ENCODE measurements around the gene PREX1. TPM values are rescaled to one million over a fixed set of nuclear protein-coding genes. Genes with fewer than 3 reads are reported as not detected.
"Not testable (repeated sequence)": the region's sequence is repeated elsewhere in the genome, so short reads cannot be mapped to it uniquely, and the experiment has no call there.

The PREX1 gene
- total and polyA plus RNA-seq, 2 donors, result 12.6 to 18.1 TPM

DNA sequence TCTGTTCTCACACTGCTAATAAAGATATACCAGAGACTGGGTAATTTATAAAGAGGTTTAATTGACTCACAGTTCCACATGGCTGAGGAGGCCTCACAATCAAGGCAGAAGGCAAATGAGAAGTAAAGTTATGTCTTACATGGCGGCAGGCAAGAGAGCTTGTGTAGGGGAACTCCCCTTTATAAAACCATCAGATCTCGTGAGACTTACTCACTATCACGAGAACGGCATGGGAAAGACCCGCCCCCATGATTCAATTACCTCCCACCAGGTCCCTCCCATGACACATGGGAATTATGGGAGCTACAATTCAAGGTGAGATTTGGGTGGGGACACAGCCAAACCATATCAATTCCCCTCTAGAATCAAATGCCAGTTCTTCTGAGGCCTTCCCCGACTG lies 71.0 kb downstream of the PREX1 start:
- H3K4me3 ChIP-seq (ENCODE audit: low read depth, low read length); DNase-seq (ENCODE audit: extremely low spot score); H3K4me1 ChIP-seq (ENCODE audit: insufficient read depth); H3K36me3 ChIP-seq (ENCODE audit: insufficient read depth); H3K27ac ChIP-seq (ENCODE audit: low read depth): not testable (repeated sequence)
- WGBS, result 81% methylated on average over 6 of the region's 6 CpGs

DNA sequence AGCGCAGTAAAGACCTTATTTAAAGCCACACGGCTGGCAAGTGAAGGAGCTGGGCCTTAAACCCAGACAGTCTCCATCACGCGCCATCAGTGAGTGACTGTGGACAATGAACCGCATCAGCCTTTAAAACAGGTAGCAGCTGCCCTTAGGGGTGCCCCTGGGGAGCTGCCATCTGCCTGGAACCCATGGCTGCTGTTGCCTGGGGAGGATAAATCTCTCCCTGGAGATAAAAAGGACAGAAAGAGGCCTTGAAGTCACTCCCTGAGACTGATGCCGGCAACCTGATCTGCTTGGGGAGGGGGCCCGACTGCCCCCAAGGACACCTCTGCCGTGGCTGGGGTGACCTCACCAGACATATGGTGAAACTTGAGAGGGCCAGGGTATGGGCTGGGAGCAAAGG lies 73.5 kb downstream of the PREX1 start:
- WGBS, result 64% methylated on average over 8 of the region's 8 CpGs
- no peak overlapping the region for H3K27ac ChIP-seq (ENCODE audit: low read depth)
- no peak for DNase-seq (ENCODE audit: extremely low spot score)
- H3K4me3 ChIP-seq (ENCODE audit: low read depth, low read length), result no peak overlapping the region
- H3K36me3 ChIP-seq (ENCODE audit: insufficient read depth), result no peaks in the 10 kb centered on the region
- H3K4me1 ChIP-seq (ENCODE audit: insufficient read depth), result no peaks in the 10 kb centered on the region

DNA sequence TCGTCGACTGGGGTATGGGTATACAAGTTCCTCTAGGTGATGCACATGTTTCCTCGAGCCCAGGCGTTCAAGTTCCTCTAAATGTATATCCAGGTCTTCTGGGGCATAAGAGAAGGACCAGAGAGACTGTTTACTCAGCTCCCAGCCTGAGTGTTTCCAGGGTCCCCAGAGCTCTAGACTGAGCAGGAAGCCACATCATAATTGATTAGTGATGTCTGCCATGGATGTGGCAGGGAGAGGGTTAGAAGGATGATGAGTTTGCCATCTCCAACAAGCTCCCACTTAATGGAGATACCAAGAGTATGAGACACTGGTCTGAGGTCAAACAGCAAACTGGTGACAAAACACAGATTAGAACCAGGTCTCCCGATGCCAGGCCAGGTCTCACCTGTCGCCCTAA lies 74.8 kb downstream of the PREX1 start:
- Histone ChIP-seq H3K4me3 (ENCODE audit: low read depth, low read length) (no peak overlapping the region), H3K4me1 (ENCODE audit: insufficient read depth) (no peaks in the 10 kb centered on the region), H3K36me3 (ENCODE audit: insufficient read depth) (no peaks in the 10 kb centered on the region), H3K27ac (ENCODE audit: low read depth) (no peak overlapping the region)
- no peak for DNase-seq (ENCODE audit: extremely low spot score)
- 91% methylated on average over 6 of the region's 6 CpGs for WGBS

DNA sequence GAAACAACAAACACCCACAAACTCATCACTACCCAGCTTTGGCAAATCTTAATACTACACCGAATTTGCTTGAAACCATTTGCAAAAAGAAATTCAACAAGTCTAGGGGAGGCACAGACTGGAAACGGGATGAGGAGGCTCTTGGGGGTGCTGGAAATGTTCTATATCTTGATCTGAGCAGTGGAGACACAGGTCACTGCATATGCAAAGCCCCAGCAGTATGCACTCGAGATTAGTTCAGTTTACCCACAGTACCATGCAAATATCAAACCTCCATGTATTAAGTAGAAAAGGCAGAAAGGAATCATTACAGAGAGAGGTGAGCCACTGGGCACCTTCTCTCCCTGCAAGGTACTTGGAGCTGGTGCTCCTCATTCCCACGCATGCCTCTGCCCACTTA lies 75.9 kb downstream of the PREX1 start:
- no peak overlapping the region for H3K4me3 ChIP-seq (ENCODE audit: low read depth, low read length)
- no peak for DNase-seq (ENCODE audit: extremely low spot score)
- no peaks in the 10 kb centered on the region for H3K4me1 ChIP-seq (ENCODE audit: insufficient read depth)
- no peaks in the 10 kb centered on the region for H3K36me3 ChIP-seq (ENCODE audit: insufficient read depth)
- WGBS, result 59% methylated on average over 4 of the region's 4 CpGs
- H3K27ac ChIP-seq (ENCODE audit: low read depth), result no peak overlapping the region

DNA sequence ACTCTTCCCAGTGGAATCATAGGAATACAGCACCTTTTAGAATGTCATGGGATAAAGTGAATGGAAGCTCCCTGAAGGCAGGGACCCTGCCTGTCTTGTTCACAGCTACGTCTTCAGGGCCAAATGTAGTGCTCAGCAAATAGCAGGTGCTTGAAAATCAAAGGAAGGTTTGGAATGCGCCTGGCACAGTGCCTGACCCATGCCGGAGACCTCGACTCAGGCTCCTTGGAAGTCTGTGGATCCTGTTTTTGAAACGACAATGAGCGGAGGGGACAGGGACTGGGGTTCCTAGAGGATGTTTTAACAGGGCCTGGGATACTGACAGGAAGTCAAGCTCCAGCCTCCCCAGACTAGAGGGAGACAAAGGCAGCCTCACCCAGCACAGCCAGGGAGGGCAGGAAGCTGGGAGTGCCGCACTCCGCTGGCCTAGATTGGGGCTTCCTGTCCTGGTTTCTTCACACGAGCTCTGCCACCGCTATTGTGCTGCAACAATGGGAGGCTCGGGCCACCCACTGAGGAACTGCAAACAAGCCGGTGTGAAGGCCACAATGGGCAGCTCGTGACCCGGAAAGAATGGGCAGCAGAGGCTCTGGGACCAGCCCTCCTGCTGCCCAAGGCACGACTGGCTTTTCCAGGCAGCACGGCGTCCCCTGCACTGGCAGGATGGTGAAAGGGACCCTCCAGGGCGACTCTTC lies 76.7 kb downstream of the PREX1 start:
- H3K36me3 ChIP-seq (ENCODE audit: insufficient read depth), result no peaks in the 10 kb centered on the region
- H3K27ac ChIP-seq (ENCODE audit: low read depth), result no peak overlapping the region
- 56% methylated on average over 18 of the region's 18 CpGs for WGBS
- H3K4me3 ChIP-seq (ENCODE audit: low read depth, low read length), result no peak overlapping the region
- H3K4me1 ChIP-seq (ENCODE audit: insufficient read depth), result no peaks in the 10 kb centered on the region
- no peak for DNase-seq (ENCODE audit: extremely low spot score)

DNA sequence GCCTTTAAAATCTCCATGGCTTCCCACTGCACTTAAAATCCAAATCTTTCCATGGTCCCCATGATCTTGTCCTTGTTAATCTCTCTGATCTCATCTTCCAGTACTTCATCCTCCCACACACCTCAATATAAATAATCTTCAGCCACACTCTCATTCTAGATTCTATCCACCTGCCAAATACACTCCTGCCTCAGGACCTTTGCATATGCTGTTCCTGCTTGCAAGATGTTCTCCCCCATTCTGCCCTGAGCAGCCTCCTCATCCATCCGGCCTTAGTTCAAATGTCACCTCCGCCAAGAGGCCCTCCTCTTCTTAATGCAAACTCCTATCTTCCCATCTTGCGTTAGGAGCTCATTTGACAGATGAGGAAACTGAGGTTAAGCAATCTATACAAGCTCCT lies 77.4 kb downstream of the PREX1 start:
- DNase-seq (ENCODE audit: extremely low spot score), result no peak
- Histone ChIP-seq H3K27ac (ENCODE audit: low read depth) (no peak overlapping the region), H3K4me1 (ENCODE audit: insufficient read depth) (no peaks in the 10 kb centered on the region), H3K36me3 (ENCODE audit: insufficient read depth) (no peaks in the 10 kb centered on the region), H3K4me3 (ENCODE audit: low read depth, low read length) (no peak overlapping the region)
- WGBS, result 97% methylated on average over 3 of the region's 3 CpGs

DNA sequence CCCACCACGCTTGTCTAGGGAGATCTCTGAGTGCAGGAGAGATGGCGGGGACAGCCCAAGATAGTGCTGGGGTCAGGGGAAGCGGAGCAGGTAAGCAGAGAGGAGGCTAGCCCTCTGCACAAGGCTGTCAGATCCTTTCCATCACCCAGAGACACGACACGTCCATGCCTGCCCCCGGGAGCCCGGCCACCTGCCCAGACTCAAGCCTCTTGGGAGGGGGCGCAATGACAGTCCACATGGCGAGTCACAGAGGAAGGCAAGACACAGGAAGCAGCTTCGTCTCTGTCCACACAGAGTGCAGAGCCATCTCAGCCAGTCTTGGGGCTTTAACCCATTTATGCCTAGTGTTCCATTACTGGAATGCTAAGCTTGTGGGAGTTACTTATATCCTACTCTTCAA lies 78.4 kb downstream of the PREX1 start:
- Histone ChIP-seq H3K36me3 (ENCODE audit: insufficient read depth) (no peaks in the 10 kb centered on the region), H3K4me1 (ENCODE audit: insufficient read depth) (no peaks in the 10 kb centered on the region), H3K4me3 (ENCODE audit: low read depth, low read length) (no peak overlapping the region), H3K27ac (ENCODE audit: low read depth) (no peak overlapping the region)
- 82% methylated on average over 10 of the region's 10 CpGs for WGBS
- DNase-seq (ENCODE audit: extremely low spot score), result no peak

DNA sequence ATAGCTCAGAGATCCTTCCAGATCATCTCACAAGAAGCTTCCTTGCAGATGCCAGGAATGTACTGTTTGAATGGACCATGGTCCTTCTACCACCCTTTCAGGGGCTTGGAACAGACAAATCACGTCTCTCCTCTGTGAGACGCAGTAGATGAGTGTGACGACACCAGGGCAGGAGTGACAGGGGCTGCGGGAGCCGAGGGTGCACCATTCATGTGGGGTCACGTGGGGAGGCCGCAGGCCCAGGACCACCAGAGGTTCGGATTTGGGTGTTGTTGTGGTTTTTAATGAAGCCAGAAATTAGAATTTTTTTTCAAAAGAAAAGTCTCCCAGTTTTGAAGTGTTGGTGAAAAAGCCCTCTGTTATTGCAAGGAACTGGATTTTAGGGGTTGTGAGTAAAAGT lies 79.2 kb downstream of the PREX1 start:
- Histone ChIP-seq H3K27ac (ENCODE audit: low read depth) (no peak overlapping the region), H3K4me1 (ENCODE audit: insufficient read depth) (no peaks in the 10 kb centered on the region), H3K36me3 (ENCODE audit: insufficient read depth) (no peaks in the 10 kb centered on the region), H3K4me3 (ENCODE audit: low read depth, low read length) (no peak overlapping the region)
- WGBS, result 92% methylated on average over 8 of the region's 8 CpGs
- no peak for DNase-seq (ENCODE audit: extremely low spot score)

DNA sequence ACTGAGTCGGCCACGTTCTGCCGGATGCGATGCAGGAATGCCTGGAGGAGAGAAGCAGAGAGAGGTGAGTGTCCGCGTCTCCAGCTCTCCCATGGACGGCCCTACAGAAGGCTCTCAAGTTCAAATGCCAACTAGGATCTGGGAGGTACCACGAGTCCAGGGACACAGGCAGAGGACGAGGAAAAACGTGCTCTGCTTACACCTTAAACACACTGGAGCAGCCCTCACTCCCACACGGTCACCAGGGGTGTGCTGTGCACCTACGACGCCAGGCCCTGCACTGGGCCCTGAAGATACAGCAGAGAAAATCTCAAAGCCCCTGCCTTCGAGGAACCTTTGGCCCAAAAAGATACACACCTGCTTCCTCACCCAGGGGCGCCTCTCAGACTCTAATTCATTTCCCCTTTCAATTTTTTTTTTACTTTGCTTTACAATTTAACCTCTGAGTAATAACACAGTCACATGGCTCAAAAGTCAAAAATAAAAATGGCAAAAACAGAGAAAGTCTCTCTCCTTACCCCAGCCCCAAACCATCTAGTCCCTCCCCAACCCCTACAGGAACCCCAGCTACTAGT lies 79.9 kb downstream of the PREX1 start:
- Histone ChIP-seq H3K27ac (ENCODE audit: low read depth) (no peak overlapping the region), H3K4me1 (ENCODE audit: insufficient read depth) (no peaks in the 10 kb centered on the region), H3K36me3 (ENCODE audit: insufficient read depth) (no peaks in the 10 kb centered on the region), H3K4me3 (ENCODE audit: low read depth, low read length) (no peak overlapping the region)
- WGBS, result 78% methylated on average over 15 of the region's 15 CpGs
- DNase-seq (ENCODE audit: extremely low spot score), result no peak

DNA sequence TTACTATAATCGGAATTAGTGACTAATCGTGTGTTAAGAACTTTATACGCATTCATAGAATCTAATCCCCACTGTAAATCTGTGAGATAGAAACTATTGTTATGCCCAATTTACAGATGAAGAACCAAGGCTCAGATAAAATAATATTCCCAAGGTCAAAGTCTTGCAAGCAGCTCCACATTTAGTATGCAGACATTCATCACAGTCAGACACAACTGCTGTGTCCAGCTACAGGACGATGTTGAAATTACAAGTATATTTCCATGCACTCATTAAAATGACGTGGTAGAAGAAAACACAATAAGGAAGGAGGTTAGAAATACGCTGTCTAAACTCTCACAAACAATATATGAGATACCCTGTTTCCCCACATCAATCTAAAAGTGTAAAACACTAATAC lies 82.5 kb downstream of the PREX1 start:
- no peak for DNase-seq (ENCODE audit: extremely low spot score)
- H3K27ac ChIP-seq (ENCODE audit: low read depth), result no peak overlapping the region
- H3K4me1 ChIP-seq (ENCODE audit: insufficient read depth), result no peaks in the 10 kb centered on the region
- 77% methylated on average over 6 of the region's 6 CpGs for WGBS
- no peak overlapping the region for H3K4me3 ChIP-seq (ENCODE audit: low read depth, low read length)
- no peaks in the 10 kb centered on the region for H3K36me3 ChIP-seq (ENCODE audit: insufficient read depth)

DNA sequence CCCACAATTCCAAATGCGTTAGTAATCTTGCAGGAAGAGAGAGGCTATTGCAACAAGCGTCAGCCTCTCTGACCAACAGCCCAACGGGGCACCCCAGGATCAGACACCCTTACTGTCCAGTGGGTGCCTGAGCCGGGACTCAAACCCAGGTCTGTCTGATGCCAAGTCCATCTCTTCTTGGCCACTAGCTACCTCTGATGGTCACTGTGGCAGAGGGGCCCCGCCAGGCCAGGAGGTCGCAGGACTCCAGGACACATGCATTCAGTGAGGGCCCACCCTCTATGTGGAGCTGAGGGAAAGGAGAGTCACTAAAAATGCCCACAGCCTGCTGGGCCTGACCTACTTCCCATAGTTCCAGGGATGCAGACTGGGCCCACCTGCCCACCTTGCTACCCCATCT lies 83.3 kb downstream of the PREX1 start:
- Histone ChIP-seq H3K4me3 (ENCODE audit: low read depth, low read length) (no peak overlapping the region), H3K36me3 (ENCODE audit: insufficient read depth) (no peaks in the 10 kb centered on the region), H3K4me1 (ENCODE audit: insufficient read depth) (no peaks in the 10 kb centered on the region), H3K27ac (ENCODE audit: low read depth) (no peak overlapping the region)
- 85% methylated on average over 6 of the region's 6 CpGs for WGBS
- DNase-seq (ENCODE audit: extremely low spot score), result no peak

DNA sequence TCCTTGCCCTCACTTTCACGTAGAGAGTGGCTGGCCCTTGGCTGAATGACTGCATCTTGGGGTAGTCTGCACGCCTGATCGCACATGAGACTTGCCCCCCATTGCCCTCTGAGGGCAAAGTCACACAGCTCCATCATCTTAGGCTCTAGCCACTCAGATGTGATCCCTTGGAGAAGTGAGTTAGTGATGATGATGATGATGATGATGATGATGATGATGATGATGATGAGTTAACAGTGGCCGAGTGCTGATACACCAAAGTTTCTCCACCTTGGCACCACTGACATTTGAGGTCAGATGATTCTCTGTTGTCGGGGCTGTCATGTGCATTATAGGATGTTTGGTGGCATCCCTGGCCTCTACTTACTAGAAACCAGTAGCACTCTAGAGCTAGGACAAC lies 84.0 kb downstream of the PREX1 start:
- Histone ChIP-seq H3K36me3 (ENCODE audit: insufficient read depth) (no peaks in the 10 kb centered on the region), H3K4me1 (ENCODE audit: insufficient read depth) (no peaks in the 10 kb centered on the region), H3K27ac (ENCODE audit: low read depth) (no peak overlapping the region), H3K4me3 (ENCODE audit: low read depth, low read length) (no peak overlapping the region)
- no peak for DNase-seq (ENCODE audit: extremely low spot score)
- WGBS, result 90% methylated on average over 5 of the region's 5 CpGs

DNA sequence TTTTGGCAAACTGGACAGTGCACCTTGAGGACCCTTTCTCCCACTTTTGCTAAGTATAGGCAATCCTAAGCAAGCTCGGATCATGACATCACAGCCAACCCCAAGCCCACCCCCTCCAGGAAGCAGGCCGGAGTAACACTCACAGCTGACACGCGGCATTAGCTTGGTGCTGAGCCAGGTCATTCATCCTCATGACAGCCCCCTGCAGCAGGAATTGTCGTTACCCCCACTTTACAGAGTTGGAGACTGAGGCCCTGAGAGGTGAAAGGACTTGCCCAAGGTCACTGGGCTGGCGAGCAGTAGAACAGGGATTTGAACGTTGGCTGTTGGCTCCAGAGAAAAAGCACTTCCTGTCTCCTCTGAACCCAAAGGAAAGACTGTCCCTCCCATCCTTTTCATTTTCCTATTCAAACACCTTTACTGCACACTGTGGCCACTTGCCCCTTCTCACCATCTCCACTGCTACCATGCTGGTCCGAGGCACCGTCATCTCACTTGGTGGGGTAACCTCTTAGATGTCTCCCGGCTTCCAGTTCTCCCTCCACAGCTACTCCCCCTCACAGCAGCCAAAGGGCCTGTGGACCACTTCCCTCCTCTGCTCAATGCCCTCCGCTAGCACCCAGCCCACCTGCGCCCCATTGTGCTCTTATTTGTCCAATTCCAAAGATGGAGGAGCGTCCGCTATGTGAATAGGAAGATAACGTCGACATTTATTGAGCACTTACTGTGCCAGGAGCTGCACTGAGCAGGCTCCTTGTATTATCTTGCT lies 84.7 kb downstream of the PREX1 start:
- Histone ChIP-seq H3K27ac (ENCODE audit: low read depth) (no peak overlapping the region), H3K36me3 (ENCODE audit: insufficient read depth) (no peaks in the 10 kb centered on the region), H3K4me3 (ENCODE audit: low read depth, low read length) (no peak overlapping the region), H3K4me1 (ENCODE audit: insufficient read depth) (no peaks in the 10 kb centered on the region)
- no peak for DNase-seq (ENCODE audit: extremely low spot score)
- 88% methylated on average over 16 of the region's 16 CpGs for WGBS

DNA sequence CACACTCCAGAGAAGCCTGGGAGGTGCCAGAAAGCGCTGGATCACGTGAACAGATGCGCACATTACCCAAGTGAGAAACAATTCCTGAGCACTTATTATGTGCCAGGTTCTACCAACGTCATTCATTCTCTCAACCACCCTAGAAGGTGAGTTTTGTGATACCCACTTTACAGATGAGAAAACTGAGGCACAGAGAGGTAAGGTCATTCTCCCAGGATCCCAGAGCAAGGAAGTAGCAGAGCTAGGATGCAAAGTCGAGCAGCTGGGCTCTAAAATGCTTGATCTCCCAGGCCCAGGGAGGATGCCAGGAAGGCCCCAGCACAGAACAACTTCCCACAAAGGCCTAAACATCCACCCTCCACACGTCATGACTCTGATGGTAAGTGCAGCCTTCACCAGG lies 85.6 kb downstream of the PREX1 start:
- DNase-seq (ENCODE audit: extremely low spot score), result no peak
- no peak overlapping the region for H3K4me3 ChIP-seq (ENCODE audit: low read depth, low read length)
- 85% methylated on average over 6 of the region's 6 CpGs for whole genome bisulfite sequencing
- no peaks in the 10 kb centered on the region for H3K36me3 ChIP-seq (ENCODE audit: insufficient read depth)
- H3K27ac ChIP-seq (ENCODE audit: low read depth), result no peak overlapping the region
- no peaks in the 10 kb centered on the region for H3K4me1 ChIP-seq (ENCODE audit: insufficient read depth)
